Non-pigmented ciliary epithelial cell (primary cell): ENCODE data around the gene CLDN4.
"Not testable (repeated sequence)": the region's sequence is repeated elsewhere in the genome, so short reads cannot be mapped to it uniquely, and the experiment has no call there.

ENCODE experiments used
- DNase-seq: peaks from one replicate; pipeline ENCODE4 v3.0.0-alpha.2; 2010; ENCODE audit warnings: low read depth

Gene CLDN4

GRCh38 chr7:73823873-73824592, 6.8 kb upstream of the CLDN4 start:
- no peak for DNase-seq

DNA sequence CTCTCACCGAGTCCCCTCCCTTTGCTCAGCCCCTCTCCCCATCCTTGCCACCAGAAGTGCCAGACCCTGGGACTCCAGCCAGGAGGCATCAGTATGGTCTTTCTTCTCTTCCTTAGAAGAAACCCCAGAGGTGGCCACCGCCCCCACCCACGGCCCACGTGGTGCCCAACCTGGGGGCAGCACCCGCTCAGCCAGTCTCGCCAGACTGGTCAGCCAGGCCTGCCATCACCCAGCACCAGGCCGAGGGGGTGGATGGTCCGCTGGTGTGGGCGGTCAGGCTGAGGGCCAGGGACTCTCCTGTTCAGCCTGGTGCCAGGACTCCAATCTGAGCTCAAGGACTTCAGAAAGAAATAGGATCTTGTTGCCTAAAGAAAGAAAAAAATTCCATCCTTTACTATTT, 5.8 kb upstream of the CLDN4 start:
- DNase-seq = no peak

- DNase-seq = no peak
Measured at GRCh38 chr7:73827567-73828106, 3.2 kb upstream of the CLDN4 start.

DNA sequence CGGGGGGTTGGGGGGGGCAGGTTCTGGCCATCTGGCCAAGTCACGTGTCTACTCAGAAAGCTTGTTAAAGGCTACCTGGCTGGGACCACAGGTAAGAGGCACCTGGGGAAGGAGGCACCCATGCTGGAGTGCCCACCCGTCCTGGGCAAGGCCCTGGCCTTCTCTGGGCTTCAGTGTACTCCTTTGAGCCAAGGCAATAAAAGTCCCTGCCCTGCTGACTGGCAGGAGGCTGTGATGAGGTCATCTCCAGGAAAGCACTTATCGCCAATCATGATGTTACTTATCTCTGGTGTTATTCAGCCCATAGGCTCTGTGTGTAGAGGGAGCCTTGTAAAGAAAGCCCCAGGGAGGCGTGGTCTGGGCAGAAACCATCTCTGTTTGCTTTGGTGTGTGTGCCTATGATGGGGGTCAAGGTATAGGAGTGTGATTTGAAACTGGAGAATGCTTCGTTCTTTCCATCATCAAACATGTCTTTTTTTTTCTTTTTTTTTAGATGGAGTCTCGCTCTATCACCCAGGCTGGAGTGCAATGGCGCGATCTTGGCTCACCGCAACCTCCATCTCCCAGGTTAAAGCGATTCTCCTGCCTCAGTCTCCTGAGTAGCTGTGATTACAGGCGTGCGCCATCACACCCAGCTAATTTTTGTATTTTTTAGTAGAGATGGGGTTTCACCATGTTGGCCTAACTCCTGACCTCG, 2.5 kb upstream of the CLDN4 start:
- DNase-seq = no peak

DNA sequence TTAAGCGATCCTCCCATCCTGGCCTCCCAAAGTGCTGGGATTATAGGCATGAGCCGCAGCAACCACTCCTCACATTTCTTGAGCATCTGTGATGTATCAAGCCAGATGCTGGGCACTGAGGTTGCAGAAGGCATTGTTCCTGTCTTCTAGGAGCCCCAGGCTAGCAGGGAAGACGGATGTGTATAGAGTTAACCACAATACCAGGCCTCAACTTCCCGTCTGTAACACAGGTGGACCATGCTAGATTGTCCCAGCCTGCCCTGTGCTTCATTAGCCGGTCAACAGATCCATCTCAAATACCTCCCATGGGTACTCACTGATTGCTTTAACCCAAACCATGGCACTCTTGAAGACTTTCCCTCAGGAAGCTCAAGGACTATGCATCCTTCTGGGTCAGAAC, 1.8 kb upstream of the CLDN4 start:
- DNase-seq = no peak

DNA sequence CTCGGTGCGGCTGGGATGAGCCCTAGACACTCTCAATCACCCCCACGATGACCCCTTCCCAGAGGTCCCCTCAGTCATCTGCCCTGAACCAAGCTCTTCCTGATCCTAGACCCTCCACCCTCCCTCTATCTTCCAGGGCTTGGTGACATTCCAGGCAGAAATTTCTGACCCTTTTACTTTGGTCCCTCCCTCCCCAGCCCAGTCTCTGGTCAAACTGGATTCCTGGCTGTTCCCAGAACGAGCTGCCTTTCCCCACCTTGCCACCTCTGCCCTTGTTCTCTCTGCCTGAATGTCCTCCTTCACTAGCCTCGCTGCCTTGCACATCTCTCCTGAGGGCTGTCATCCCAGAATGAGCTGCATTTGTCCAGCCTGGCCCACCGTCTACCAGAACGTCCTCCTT, 1.3 kb upstream of the CLDN4 start:
- DNase-seq = no peak

GRCh38 chr7:73829921-73830680, 695 bp upstream of the CLDN4 start:
- DNase-seq = no peak

DNA sequence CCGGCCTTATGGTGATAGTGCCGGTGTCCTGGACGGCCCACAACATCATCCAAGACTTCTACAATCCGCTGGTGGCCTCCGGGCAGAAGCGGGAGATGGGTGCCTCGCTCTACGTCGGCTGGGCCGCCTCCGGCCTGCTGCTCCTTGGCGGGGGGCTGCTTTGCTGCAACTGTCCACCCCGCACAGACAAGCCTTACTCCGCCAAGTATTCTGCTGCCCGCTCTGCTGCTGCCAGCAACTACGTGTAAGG, 713 bp downstream of the CLDN4 start:
- no peak for DNase-seq

- DNase-seq = no peak
Measured at GRCh38 chr7:73831834-73832651, 1.2 kb downstream of the CLDN4 start.

GRCh38 chr7:73832806-73833205, 2.0 kb downstream of the CLDN4 start:
- no peak for DNase-seq

- no peak for DNase-seq
Measured at GRCh38 chr7:73833251-73833919, 2.6 kb downstream of the CLDN4 start.

GRCh38 chr7:73834626-73835191, 3.9 kb downstream of the CLDN4 start:
- no peak for DNase-seq

- not testable (repeated sequence) for DNase-seq
Measured at GRCh38 chr7:73837167-73837566, 6.4 kb downstream of the CLDN4 start.

- no peak for DNase-seq
Measured at GRCh38 chr7:73838642-73839041, 7.8 kb downstream of the CLDN4 start.

- DNase-seq = no peak
Measured at GRCh38 chr7:73839290-73839689, 8.5 kb downstream of the CLDN4 start.

GRCh38 chr7:73839743-73840714, 9.2 kb downstream of the CLDN4 start:
- no peak for DNase-seq

- no peak for DNase-seq
Measured at GRCh38 chr7:73840715-73841379, 10.1 kb downstream of the CLDN4 start.

DNA sequence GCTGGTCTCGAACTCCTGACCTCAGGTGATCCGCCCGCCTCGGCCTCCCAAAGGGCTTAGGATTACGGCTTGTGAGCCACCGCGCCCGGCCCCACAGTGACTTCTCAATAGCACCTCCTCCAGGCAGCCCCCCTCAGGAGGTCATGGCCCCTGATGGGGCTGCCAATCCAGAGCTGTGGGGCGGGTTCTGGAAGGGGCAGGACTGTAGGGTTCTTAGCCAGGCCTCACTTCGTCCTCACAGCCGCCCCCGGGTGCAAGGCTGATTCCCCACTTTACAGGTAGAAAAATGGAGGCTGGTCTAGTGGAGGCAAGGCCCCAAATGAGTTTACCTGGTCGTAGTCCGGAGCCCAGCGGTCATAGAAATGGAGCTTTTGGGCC, 10.9 kb downstream of the CLDN4 start:
- no peak for DNase-seq
